ENCODE measurements around the gene ATP2B3. TPM values are rescaled to one million over a fixed set of nuclear protein-coding genes. Genes with fewer than 3 reads are reported as not detected.
"Not testable (repeated sequence)": the region's sequence is repeated elsewhere in the genome, so short reads cannot be mapped to it uniquely, and the experiment has no call there.

Gene ATP2B3
- total RNA-seq, 1 donor from 2014 or later = not detected

DNA sequence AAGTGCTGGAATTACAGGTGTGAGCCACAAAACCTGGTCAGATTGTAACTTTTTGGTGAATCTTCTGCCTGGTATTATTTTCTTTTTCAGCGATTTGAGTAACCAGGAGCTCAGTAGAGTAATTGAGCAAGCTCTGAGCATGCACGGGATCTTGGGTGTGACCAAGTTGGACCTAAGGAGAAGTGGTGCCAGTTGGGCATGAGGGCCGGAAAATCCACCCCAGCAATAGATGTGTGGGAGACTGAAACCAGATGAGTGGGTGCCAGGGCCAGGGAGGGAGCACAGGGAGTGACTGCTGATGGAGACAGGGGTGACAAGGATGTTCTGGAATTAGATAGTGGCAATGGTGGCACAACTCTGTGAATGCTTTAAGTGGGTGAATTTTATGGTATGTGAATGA lies 85.2 kb downstream of the ATP2B3 start:
- TF ChIP-seq, protein P1, sequence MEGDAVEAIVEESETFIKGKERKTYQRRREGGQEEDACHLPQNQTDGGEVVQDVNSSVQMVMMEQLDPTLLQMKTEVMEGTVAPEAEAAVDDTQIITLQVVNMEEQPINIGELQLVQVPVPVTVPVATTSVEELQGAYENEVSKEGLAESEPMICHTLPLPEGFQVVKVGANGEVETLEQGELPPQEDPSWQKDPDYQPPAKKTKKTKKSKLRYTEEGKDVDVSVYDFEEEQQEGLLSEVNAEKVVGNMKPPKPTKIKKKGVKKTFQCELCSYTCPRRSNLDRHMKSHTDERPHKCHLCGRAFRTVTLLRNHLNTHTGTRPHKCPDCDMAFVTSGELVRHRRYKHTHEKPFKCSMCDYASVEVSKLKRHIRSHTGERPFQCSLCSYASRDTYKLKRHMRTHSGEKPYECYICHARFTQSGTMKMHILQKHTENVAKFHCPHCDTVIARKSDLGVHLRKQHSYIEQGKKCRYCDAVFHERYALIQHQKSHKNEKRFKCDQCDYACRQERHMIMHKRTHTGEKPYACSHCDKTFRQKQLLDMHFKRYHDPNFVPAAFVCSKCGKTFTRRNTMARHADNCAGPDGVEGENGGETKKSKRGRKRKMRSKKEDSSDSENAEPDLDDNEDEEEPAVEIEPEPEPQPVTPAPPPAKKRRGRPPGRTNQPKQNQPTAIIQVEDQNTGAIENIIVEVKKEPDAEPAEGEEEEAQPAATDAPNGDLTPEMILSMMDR (IDR thresholded peaks at IDR 0.05; ENCODE audit: borderline replicate concordance) = no peak
- DNase-seq = no peak
- H3K4me1 ChIP-seq = peaks cover 20% of the 10 kb centered on the region
- no peaks in the 10 kb centered on the region for H3K27me3 ChIP-seq (ENCODE audit: low read depth)
- H3K4me3 ChIP-seq = no peak overlapping the region
- H3K27ac ChIP-seq (replicated peaks) = no peak overlapping the region
- no peaks in the 10 kb centered on the region for H3K36me3 ChIP-seq
- no peaks in the 10 kb centered on the region for H3K9me3 ChIP-seq (replicated peaks)
- intact Hi-C loops (cut with micrococcal nuclease) = no loop called here

DNA sequence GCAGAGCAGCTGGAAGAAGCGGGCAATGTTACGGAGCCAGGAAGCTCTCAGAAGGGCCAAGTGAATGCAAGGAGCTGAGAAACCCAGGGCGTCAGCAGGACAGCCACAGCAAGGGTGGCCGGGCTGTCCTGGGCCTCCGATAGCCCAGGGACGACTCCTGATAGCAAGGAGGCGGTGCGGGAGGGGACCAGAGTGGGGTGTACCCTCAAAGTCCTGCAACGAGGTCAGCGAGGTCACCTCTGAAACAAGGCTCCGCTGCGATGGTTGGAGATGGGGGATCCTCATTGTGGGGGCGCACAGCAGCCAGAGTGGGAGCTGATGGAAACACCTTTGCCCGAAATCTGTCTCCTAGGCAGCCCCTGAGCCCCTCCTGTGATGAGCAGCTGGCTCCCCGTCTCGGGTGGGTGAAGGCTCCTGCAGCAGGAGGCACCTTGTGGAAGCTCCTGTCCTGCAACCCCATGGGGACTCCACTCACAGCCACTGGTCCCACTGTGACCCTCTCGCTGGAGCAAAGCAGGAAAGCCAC lies 85.8 kb downstream of the ATP2B3 start:
- Histone ChIP-seq H3K36me3 (no peaks in the 10 kb centered on the region), H3K4me3 (no peak overlapping the region), H3K9me3 (replicated peaks) (no peaks in the 10 kb centered on the region), H3K4me1 (peaks cover 15% of the 10 kb centered on the region), H3K27me3 (ENCODE audit: low read depth) (no peaks in the 10 kb centered on the region), H3K27ac (replicated peaks) (no peak overlapping the region)
- no peak for DNase-seq
- intact Hi-C loops (cut with micrococcal nuclease) = no loop called here
- TF ChIP-seq, protein P1 (IDR thresholded peaks at IDR 0.05; ENCODE audit: borderline replicate concordance) = no peak

DNA sequence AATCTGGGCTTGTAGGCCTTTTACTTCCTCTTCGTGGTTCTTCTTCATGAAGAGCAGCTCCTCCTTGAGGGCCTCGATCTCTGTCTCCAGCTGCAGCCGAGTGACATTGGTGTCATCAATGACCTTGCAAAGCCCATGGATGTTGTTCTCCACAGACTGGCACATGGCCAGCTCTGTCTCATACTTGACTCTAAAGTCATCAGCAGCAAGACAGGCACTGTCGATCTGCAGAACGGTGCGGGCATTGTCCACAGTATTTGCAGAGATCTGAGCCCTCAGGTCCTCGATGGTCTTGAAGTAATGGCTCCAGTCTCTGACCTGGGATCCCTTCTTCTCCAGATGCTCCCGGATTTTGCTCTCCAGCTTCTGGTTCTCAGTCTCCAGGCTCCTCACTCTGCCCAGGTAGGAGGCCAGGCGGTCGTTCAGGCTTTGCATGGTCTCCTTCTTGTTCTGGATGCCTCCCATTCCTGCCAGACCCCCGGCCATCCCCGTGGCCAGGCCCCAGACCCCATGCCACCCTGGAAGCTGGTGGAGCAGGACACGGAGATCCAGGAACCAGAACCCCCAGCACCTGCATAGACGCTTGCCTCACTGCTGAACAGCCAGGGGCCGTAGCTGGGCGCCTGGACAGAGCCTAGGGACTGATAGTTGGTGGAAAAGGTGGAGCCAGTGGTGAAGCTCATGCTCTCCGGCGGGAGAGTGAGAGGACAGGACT lies 87.4 kb downstream of the ATP2B3 start:
- peaks cover 14% of the 10 kb centered on the region for H3K4me1 ChIP-seq
- intact Hi-C loops (cut with micrococcal nuclease); H3K36me3 ChIP-seq; H3K27ac ChIP-seq (replicated peaks); H3K4me3 ChIP-seq; H3K9me3 ChIP-seq (replicated peaks); DNase-seq; H3K27me3 ChIP-seq (ENCODE audit: low read depth): not testable (repeated sequence)

DNA sequence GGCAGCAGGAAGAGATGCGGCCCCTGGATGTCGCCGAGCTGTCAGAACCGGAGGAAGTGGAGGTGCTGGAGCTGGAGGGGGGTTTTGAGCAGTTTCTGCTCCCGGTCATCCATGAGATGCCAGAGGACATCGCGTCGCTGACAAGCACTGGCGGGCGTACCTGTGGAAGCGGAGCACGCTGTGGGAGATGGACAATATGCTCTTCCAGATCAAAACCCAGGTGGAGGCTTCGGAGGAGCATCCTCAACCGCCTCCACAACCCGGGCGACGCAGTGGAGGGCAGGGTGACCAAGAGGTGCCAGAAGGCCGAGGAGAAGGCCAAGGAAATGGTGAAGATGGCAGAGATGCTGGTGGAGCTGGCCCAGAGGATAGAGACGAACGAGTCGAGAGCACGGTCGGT lies 89.1 kb downstream of the ATP2B3 start:
- Histone ChIP-seq H3K4me1 (peaks cover 14% of the 10 kb centered on the region), H3K36me3 (no peaks in the 10 kb centered on the region), H3K27me3 (ENCODE audit: low read depth) (peaks cover 5% of the 10 kb centered on the region), H3K9me3 (replicated peaks) (no peaks in the 10 kb centered on the region), H3K4me3 (no peak overlapping the region), H3K27ac (replicated peaks) (no peak overlapping the region)
- TF ChIP-seq, protein P1 (IDR thresholded peaks at IDR 0.05; ENCODE audit: borderline replicate concordance) = no peak
- DNase-seq = no peak
- intact Hi-C loops (cut with micrococcal nuclease) = no loop called here

DNA sequence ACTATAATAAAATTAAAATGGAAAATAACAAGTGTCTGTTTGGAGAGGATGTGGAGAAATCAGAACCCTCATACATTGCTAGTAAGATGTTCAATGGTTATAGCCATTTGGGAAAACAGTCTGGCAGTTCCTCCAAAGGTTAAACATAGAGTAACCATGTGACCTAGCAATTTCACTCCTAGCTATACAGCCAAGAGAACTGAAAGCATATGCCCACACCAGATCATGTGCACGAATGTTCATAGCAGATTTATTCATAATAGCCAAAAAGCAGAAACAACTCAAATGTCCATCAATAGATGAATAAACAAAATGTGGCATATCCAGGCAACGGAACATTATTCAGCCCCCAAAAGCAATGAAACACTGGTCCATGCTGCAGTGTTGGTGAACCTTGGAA lies 90.9 kb downstream of the ATP2B3 start:
- no peak for DNase-seq
- Histone ChIP-seq H3K27me3 (ENCODE audit: low read depth) (peaks cover 5% of the 10 kb centered on the region), H3K9me3 (replicated peaks) (no peaks in the 10 kb centered on the region), H3K4me1 (peaks cover 14% of the 10 kb centered on the region), H3K4me3 (no peak overlapping the region), H3K36me3 (no peaks in the 10 kb centered on the region), H3K27ac (replicated peaks) (no peak overlapping the region)
- intact Hi-C loops (cut with micrococcal nuclease) = no loop called here
- TF ChIP-seq, protein P1 (IDR thresholded peaks at IDR 0.05; ENCODE audit: borderline replicate concordance) = no peak

DNA sequence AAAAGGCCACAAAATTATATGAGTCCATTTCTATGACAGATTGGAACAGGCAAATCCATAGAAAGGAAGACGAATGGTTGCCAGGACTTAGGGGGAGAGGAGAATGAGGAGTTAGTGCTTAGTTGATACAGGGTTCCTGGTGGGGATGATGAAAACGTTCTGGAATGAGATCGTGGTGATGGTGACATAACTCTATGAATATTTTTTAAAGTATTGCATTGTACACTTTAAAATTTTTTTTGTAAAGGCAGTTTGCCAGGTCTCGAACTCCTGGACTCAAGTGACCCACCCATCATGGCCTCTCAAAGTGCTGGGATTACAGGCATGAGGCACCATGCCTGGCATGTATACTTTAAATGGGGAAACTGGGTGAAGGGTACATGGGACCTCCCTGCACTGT lies 91.4 kb downstream of the ATP2B3 start:
- H3K4me1 ChIP-seq = peaks cover 14% of the 10 kb centered on the region

More for the DNA sequence above, 91.4 kb downstream of the ATP2B3 start:
- TF ChIP-seq, protein P1 (IDR thresholded peaks at IDR 0.05; ENCODE audit: borderline replicate concordance) = no peak
- no peak overlapping the region for H3K4me3 ChIP-seq
- H3K9me3 ChIP-seq (replicated peaks) = no peaks in the 10 kb centered on the region
- no peak for DNase-seq
- no peak overlapping the region for H3K27ac ChIP-seq (replicated peaks)
- intact Hi-C loops (cut with micrococcal nuclease) = no loop called here
- no peaks in the 10 kb centered on the region for H3K36me3 ChIP-seq
- H3K27me3 ChIP-seq (ENCODE audit: low read depth) = peaks cover 5% of the 10 kb centered on the region
